ENCODE results near the gene SDK1.

Gene SDK1

GRCh38 chr7:4209126-4209525 is 908.1 kb downstream of the SDK1 start:
- TF ChIP-seq CTCF (IDR thresholded peaks at IDR 0.05) = no peak
- no peak overlapping the region for H3K27ac ChIP-seq
- no peak for DNase-seq (ENCODE audit: low spot score)
- no peak overlapping the region for H3K4me3 ChIP-seq

GRCh38 chr7:4209966-4210365 is 908.9 kb downstream of the SDK1 start:
- no peak for TF ChIP-seq CTCF (IDR thresholded peaks at IDR 0.05)
- no peak for DNase-seq (ENCODE audit: low spot score)
- no peak overlapping the region for H3K27ac ChIP-seq
- no peak overlapping the region for H3K4me3 ChIP-seq

- H3K4me3 ChIP-seq = no peak overlapping the region
- H3K27ac ChIP-seq = no peak overlapping the region
- DNase-seq (ENCODE audit: low spot score) = no peak
- no peak for TF ChIP-seq CTCF (IDR thresholded peaks at IDR 0.05)
Observed at GRCh38 chr7:4210821-4211220, 909.8 kb downstream of the SDK1 start.

GRCh38 chr7:4211261-4211660 is 910.2 kb downstream of the SDK1 start:
- H3K4me3 ChIP-seq = no peak overlapping the region
- no peak overlapping the region for H3K27ac ChIP-seq
- DNase-seq (ENCODE audit: low spot score) = no peak
- no peak for TF ChIP-seq CTCF (IDR thresholded peaks at IDR 0.05)

- H3K27ac ChIP-seq = no peak overlapping the region
- no peak for TF ChIP-seq CTCF (IDR thresholded peaks at IDR 0.05)
- H3K4me3 ChIP-seq = no peak overlapping the region
- DNase-seq (ENCODE audit: low spot score) = no peak
Observed at GRCh38 chr7:4212376-4212775, 911.3 kb downstream of the SDK1 start.

GRCh38 chr7:4214291-4215155 is 913.5 kb downstream of the SDK1 start:
- H3K27ac ChIP-seq = no peak overlapping the region
- no peak for DNase-seq (ENCODE audit: low spot score)
- TF ChIP-seq CTCF (IDR thresholded peaks at IDR 0.05) = no peak
- no peak overlapping the region for H3K4me3 ChIP-seq

- TF ChIP-seq CTCF (IDR thresholded peaks at IDR 0.05) = no peak
- Histone ChIP-seq H3K4me3 (no peak overlapping the region), H3K27ac (no peak overlapping the region)
- no peak for DNase-seq (ENCODE audit: low spot score)
Observed at GRCh38 chr7:4215176-4215720, 914.2 kb downstream of the SDK1 start.
